Loucy (cell line): ENCODE results near the gene CACNB2.

Experiments
- CTCF ChIP-seq: fragments of 200-600 bp; sonication (generic); conservative IDR thresholded peaks from 2 replicates; pipeline ENCODE4 v1.5.1; 2014; ENCODE audit warnings: mild to moderate bottlenecking, antibody characterized with exemption, low read length
- EZH2phosphoT487 ChIP-seq: fragments of 200-600 bp; IDR thresholded peaks from 2 replicates; pipeline ENCODE4 v1.6.1; 2018; ENCODE audit warnings: antibody characterized with exemption, mild to moderate bottlenecking, moderate library complexity, borderline replicate concordance

GRCh38 chr10:18377898-18378297 lies 237.7 kb downstream of the CACNB2 start:
- TF ChIP-seq CTCF (no peak), EZH2phosphoT487 (no peak)
